Germinal center (tissue), 1 donor: Measurements from ENCODE around the gene GUSB.
"Not testable (repeated sequence)": the region's sequence is repeated elsewhere in the genome, so short reads cannot be mapped to it uniquely, and the experiment has no call there.

Experiments
- DNase-seq: peaks from one replicate; pipeline ENCODE4 v3.0.0; 2012; ENCODE audit warnings: mixed read lengths, low spot score

Gene GUSB

DNA sequence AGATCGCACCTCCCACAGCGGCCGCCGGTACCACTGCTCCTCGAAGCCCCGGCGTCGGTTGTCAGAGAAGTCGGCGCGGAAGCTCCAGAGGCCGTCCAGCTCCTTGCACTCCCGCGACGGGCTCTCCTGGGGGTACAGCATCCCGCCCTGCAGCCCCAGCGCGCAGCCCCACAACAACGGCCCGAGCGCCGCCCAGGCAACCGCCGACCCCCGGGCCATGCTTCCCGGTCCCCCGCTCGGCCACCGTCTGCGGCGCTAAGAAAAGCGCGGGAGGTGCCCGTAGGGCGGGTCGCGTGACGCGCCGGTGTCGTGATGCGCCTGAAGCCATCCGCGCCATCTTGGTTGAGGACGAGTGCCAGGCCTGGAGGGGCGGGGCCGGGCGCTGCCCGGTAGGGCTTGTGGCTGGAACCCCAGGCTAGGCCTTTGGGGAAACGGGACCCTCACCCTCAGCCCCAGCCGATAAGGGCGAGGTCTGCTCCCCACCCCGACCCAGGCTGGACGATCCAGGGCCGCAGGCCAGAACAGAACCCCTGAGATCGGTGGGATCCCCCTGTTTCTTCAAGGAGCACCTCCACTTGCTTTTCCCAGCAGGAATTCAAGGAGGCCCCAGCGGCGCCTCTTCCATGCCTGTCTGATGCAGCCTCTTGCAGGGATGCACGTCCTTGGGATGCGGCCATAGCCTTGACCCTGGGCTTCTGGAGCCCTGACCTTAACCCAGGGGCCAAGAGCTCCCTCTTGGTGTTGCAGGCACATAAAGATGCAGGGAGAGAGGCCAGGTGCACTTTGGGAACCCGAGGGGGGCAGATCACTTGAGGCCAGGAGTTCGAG, at the start of gene GUSB:
Gene GUSB (minus strand): TSS at position 249 of the 828 bp plus-strand sequence. CDS start 30 bp downstream, at position 219.
- DNase-seq, result peak; percentile 92

DNA sequence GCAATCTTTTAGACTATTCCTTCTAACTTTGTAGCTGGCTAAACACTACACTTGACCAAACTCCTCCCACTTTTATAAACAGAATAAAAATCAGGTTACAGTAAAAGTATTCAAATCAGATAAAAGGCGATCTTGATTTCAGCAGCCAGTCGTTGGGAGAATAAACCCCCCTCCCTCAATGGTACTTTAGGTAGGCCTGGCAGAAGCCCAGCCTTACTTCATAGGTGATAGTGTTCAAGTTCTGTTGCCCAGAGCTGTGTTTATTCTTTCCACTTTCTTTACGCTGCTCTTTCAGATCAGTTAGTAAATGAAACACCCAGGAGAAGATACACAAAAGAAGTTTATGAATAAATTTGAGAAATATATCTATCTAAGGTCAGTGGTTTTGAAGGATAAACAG, 46.3 kb upstream of the GUSB start:
- DNase-seq, result not testable (repeated sequence)

DNA sequence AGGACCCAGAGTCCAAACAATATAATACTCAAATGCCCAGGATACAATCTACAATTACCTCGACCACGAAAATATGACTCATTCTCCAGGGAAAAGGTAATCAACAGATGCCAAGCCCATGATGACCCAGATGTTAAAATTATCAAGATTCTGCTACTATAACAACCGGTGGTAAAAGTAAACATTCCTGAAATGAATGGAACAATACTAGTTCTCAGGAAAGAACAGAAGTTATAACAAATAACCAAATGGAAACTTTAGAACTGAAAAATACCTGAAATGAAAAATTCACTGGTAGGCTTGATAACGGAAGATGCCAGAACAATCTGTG, 34.1 kb upstream of the GUSB start:
- DNase-seq, result no peak

DNA sequence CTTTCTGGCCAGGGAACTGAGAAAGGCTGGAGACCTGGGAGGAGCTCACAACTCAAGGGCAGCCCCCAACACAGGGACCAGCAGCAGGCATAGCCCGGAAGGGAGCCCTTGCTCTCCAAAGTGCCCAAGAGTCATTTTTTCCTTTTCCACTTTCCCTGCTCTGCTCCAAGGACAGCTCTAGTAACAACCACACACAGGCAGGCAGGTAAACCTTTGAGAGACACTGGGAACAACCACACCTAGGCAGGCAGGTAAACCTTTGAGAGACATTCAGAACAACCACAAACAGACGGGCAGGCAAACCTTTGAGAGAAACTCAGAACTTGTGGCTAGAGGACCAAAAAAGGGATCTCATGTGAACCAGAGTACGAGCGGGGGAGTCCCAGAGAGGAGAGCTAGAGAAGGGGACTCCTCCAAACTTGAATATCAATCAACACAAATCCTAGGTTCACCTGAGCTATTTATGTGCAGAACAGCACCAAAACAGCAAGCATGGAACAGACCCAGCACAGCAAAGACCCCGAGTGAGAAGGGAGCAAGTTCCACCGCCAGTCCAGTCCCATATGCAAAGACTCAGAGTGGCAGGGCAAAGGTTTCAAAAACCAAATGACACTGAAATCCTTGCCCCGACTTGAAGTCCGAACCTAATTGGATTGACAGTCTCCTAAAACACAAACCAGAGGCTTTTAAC, 33.6 kb upstream of the GUSB start:
- DNase-seq, result no peak

DNA sequence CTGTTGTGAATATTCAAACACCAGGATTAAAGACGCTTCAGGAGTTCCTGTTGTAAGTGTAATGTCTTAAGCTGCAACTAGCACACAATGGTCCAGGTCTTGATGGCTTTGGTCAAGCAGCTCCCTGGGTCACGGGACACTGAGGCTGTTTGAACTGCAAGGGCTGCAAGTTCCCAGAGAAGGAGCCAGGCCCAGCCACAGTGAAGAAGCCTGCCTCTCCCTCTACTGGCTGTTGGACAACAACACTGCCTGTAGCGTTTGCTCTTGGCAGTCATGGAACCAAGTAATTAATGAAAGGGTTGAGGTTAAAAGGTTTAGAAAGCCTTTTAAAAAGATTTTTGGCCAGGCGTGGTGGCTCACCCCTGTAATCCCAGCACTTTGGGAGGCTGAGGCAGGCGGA, 31.9 kb upstream of the GUSB start:
- DNase-seq, result no peak

DNA sequence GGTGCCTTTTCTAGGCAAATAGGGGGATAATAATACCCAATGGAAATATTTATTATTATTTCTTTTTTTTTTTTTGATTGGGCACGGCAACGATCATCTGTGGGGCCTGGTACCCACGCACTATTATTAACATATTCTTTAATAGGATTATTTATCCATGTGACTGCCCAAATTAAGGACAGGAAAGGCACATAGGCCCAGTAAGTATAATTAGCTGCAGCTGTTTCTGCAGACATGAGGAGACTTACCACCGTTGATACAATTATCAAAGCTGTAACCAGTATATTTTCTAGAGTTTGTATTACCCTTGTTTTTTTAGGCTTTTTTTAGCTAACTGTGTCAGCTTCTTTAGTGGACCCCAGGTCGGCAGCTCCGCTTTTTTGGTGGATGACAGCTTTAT, 25.2 kb upstream of the GUSB start:
- DNase-seq, result no peak

DNA sequence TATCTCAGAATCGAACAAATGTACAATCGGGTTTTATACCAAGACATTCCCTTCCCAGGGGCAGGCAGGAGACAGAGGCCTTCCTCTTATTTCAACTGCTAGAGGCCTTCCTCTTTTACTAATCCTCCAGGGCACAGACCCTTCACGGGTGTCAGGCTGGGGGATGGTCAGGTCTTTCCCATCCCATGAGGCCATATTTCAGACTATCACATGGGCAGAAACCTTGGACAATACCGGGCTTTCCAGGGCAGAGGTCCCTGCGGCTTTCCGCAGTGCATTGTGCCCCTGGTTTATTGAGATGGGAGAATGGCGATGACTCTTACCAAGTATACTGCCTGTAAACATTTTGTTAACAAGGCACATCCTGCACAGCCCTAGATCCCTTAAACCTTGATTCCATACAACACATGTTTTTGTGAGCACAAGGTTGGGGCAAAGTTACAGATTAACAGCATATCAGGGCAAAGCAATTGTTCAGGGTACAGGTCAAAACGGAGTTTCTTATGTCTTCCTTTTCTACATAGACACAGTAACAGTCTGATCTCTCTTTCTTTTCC, 23.2 kb upstream of the GUSB start:
- DNase-seq, result not testable (repeated sequence)

DNA sequence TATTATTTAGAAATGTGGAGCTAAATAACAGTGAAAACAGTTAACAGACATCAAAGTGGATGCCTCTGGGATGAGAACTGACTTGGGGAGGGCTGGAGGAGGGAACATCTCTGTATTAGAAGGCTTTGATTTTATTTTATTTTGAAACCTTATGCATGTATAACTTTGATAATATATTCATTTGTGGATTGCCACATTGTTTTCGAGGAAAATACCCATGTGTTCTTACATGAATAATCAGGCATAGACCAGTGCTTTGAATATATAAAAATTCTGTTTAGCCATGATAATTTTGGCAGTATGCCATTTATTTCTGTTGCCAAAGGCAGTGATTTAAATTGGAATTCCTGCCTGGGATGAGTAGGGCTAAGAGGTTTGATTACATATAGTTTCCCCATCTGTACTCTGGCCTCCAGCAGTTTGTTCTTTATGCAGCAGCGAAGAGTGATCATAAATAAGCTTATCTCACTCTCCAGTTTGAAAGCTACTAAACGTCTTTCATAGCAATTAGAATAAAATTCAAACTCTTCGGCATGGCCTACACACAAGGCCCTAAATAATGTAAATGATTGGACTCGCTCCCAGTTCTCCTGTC, 18.9 kb upstream of the GUSB start:
- DNase-seq, result not testable (repeated sequence)

DNA sequence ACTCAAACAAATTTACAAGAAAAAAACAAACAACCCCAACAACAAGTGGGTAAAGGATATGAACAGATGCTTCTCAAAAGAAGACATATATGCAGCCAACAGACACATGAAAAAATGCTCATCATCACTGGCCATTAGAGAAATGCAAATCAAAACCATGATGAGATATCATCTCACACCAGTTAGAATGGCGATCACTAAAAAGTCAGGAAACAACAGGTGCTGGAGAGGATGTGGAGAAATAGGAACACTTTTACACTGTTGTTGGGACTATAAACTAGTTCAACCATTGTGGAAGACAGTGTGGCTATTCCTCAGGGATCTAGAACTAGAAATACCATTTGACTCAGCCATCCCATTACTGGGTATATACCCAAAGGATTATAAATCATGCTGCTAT, 13.0 kb upstream of the GUSB start:
- not testable (repeated sequence) for DNase-seq

DNA sequence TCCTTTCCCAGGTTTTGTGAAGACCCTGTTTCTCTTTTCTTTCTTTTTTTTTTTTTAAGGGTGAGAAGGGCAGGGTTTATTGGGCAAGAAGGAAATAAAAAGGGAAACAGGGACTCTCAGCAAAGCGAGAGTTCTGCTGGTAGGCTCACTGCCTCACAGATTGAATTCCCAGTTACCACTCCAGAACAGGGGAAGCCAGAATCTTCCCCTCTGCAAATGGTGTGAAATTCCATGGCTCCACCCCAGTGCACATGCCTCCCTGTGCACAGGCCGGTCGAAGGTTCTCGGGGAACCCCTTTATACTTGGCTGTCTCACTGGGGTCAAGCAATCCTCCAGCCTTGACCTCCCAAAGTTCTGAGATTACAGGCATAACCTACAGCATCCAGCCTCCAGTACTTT, 10.5 kb upstream of the GUSB start:
- no peak for DNase-seq

DNA sequence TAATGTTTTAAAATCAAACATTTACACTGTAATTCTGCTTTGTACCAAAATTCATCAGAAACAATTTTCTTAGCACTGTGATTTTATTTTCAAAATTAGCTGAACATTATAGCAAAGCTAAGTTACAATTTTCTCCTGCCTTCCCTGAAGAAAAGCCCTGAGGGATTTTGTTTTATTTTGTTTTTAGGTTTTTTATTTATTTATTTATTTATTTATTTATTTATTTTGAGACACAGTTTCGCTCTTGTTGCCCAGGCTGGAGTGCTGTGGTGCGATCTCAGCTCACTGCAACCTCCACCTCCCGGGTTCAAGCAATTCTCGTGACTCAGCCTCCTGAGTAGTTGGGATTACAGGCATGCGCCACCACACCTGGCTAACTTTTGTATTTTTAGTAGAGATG, 9.8 kb upstream of the GUSB start:
- not testable (repeated sequence) for DNase-seq

DNA sequence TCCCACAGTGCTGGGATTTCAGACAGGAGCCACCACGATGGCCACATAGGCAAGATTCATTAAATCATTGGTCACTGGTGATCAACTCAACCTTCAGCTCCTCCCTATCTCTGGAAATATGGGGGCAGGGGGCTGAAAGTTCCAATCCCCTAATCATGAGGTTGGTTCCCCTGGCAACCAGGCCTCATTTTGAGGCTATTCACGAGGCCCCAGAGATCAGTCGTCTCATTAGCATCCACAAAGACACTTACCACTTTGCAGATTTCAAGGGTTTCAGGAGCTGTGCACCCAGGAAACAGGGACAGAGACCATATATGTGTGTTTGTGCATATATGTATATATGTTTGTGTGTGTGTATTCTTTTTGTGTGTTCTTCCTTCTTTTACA, 7.7 kb upstream of the GUSB start:
- DNase-seq, result no peak

DNA sequence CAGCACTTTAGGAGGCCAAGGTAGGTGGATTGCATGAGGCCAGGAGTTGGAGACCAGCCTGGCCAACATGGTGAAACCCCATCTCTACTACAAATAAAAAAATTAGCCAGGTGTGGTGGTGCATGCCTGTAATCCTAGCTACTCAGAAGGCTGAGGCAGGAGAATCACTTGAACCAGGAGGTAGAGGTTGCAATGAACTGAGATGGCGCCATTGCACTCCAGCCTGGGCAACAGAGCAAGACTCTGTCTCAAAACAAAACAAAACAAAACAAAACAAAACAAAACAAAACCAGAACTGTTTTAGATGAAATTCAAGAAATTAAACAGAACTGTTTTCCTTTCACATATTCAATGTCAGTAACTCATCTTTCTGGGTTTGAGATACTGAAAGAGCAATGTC, 6.5 kb upstream of the GUSB start:
- DNase-seq, result not testable (repeated sequence)

DNA sequence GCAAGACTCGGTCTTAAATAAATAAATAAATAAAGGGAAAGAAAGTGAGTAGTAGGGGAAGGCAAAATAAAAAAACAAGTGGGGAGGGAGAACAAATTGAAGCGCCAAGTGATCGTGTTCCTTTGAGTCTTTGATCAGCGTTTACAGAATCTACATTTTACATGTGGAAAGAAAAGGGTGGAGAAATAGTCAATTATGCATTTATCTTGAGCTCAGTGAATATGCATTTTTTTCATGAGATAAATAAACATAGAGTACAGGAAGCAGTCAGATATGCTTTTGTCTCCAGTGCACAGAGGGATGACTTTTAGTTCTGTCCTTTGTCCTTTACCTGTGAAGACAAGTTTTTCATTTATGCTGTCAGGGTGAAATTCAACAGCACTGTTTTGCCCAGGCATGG, 6.1 kb upstream of the GUSB start:
- DNase-seq, result no peak

DNA sequence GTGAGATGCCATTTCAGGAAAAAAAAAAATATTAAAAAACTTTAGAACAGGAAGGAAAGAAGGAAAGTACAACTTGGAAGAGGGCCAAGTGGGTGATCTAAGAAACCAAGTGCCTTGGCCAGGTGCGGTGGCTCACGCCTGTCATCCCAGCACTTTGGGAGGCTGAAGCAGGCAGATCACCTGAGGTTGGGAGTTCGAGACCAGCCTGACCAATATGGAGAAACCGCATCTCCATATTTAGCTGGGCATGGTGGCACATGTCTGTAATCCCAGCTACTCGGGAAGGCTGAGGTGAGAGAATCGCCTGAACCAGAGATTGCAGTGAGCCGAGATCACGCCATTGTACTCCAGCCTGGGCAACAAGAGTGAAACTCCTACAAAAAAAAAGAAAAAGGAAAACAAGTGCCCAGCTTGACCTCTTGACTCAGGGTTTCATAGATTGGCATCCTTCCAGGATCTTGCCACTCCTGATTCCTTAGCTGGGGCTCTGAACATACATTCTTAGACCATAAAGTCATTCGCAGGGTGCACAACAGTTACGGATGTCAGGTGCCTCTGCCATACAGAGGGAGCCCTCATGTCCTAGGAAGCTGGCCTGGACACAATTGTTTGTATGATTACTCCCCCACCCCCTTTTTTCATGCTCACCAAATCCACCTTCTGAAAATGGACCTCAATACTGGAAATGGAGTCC, 2.1 kb upstream of the GUSB start:
- DNase-seq, result no peak

DNA sequence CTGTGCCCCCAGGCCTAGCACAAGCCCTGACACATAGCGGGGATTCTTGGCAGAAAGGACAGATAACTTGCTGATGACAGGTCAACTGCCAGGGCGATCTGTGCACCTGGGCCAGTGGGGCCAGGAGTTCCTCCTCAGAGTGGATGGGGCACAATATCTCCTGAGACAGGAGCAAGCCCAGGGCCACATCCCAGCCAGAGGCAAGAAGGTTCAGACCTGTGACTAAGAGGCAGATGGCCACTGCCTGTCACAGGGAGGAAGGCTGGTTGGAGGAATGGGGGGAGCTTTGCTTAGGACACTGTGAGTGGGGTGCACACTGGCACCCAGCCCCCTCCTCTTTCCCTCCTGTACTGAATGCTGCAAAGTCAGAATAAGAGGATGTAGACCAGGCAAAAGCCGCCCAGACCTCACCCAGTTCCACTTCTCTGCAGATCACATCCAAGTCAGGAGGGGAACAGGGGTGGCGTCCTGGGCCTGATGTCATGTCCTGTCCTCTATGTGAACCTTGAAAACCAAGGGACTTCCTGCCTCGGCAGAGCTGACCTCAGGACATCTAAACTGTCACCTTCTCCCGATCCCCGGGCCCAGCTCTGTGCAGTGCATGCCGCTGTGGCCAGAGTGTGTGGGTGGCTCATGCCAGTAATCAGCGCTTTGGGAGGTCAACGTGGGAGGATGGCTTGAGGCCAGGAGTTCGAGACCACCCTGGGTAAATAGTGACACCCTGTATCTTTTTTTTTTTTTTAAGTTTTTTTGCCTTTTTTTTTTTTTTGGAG, 1.3 kb downstream of the GUSB start:
- DNase-seq, result peak; percentile 49

DNA sequence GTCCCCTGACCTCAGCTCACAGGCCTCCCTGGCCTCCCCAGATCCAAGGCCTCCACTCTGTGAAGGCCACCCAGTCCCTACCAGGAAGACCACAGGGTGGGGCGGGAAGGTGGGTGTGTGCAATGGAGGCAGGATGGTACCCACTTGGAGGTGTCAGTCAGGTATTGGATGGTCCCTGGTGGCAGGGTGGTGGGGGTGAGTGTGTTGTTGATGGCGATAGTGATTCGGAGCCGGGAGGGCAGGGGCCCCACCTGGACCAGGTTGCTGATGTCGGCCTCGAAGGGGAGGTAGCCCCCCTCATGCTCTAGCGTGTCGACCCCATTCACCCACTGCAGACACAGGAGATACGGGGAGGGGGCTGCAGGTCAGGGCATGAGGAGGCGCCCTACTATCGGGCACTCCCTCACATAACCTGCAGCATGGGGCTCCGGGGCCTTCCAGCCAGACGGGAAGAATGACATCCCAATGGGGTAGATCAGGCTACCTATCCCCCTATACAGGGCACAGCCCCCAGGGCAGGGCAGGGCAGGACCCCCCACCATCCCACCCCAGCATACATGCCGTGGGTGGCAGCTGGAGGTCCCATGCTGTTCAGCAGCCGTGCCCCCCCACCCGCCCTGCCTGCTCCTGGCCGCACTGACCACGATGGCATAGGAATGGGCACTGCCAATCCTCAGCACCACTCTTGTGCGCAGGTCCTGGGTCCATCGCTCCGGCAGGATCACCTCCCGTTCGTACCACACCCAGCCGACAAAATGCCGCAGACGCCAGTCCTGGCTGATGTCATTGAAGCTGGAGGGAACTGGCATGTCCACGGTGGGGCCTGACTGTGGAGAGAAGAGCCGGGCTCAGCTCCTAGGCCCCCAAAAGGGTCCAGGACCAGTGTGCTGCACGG, 2.2 kb downstream of the GUSB start:
- no peak for DNase-seq

DNA sequence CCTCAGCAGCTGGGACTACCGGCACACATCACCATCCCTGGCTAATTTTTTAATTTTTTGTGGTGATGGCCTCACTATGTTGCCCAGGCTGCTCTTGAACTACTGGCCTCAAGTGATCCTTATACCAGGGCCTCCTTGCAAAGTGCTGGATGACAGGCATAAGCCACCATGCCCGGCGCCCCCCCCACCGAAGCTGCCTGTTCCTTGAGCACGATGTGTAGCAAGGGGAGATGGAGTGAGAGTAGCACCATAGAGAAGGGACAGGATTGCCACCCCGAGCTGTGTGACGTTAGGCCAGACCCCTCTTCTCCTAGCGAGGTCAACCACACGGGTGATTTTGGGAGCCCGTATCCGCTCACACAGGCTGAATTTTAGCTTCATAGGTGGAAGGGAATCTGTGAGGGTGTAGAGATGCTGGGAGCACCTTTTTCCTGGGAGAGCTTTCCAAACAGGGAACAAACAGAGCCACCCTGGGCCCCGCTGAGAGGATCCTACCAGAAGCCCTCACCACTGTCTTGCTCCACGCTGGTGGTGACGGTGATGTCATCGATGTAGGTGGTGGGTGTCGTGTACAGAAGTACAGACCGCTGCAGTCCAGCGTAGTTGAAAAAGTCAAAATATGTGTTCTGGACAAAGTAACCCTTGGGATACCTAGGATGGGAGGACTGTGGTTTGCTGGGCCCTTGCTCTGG, 3.0 kb downstream of the GUSB start:
- DNase-seq, result no peak

DNA sequence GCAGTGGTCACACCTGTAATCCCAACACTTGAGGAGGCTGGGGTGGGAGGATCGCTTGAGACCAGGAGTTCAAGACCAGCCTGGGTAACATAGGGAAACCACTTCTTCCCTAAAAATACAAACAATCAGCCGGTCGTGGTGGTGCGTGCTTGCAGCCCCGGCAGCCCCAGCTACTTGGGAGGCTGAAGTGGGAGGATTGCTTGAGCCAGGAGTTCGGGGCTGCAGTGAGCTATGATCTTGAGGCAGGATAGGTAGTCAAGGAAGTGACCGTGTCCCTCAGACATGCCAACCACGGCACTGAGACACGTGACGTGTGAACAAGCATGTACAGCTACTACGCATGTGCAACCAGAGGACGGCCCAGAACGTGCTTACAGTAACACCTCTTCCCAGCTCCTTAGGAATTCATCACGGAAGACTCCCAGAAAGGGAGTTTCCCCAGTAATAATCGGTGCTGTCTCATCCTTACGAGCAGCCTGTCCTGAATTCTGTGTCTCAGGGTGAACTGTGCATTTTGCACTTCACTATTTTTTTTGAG, 5.3 kb downstream of the GUSB start:
- DNase-seq, result no peak
